AG20443 (cell line): ENCODE measurements around the gene GLYATL3.

ENCODE experiments used
- DNase-seq: peaks from one replicate; pipeline ENCODE4 v3.0.0; 2012; ENCODE audit warnings: low spot score, mixed read lengths

GLYATL3 gene

DNA sequence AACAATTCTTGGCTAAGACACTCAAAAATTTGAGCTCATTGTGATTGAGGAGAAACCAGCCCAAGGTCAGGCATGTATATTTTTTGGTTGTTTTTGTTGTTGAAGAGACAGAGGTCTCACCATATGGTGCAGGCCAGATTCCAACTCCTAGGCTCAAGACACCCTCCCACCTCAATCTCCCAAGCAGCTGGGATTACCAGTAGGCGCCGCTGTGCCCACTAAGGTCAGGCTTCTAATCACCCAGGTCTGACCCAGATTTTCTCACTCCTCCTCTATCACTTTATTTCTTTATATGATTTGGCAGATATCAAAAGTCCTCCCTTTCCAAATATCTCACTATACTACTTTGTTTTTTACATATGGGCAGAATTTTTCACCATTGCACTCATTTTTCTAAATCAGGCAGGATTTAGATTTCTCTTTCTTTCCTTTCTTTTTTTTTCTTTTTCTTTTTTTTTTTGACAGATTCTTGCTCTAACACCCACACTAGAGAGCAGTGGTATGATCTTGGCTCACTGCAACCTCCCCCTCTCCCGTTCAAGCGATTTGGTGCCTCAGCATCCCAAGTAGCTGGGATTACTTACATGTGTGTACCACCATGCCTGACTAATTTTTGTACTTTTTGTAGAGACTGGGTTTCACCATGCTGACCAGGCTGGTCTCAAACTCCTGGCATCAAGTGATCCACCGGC, 49.0 kb downstream of the GLYATL3 start:
- no peak for DNase-seq

DNA sequence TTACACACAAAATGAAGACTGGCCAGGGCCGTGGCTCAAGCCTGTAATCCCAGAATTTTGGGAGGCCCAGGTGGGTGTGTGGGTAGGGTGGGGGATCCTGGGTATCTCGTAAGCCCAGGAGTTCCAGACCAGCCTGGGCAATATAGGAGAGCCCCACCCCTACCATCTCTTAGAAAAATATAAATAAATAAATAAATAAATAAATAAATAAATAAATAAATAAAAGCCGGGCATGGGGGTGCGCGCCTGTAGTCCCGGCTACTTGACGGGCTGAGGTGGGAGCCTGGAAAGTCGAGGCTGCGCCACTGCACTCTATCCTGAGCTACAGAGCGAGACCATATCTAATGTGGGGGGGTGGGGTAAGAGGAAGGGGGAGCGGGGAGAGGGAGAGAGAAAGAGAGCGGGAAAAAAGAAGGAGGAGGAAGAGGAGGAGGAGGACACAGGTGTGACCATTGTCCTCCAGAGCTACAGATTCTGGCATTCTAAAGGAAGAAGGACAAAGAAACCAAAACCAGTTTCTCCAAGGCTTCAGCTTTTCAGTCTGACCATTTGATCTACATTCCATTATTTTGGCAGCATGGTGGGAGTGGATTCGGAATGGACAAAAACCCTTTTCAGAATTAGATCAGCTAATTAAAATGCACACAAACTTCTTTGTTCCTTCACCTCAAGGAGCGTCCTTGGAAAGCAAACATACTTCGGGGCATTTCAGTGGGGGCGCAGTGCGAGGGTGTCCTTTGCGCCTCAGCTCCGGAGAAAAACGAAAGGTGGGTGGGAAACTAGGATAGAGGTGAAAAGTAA, 50.2 kb downstream of the GLYATL3 start:
- no peak for DNase-seq

DNA sequence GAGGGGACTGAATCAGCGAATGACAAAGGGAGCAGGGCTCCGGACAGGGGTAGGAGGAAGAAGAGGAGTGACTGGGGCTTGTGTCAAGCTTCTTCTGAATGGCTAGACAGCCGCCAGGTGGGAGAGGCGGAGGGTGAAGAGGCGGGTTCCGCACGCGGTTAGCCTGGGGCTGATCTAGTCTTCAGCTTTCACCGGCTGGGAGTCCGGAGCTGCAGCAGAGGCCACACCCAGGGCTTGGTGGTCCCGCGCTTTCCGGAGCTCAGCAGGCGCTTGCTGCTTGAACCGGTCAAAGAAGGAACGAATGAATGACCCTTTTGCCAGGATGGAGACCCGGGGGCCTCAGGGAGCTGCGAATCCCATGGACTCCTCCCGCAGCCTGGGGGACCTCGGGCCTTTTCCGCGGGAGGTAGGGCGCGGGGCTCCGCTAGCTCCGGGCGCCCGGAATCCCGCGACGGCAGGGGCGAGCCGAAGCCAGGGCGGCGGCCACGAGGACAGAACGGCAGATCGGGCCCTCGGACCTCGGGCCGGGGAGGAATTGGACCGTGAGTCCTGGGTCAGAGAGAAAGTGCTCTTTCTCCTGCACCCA, 50.9 kb downstream of the GLYATL3 start, which contains the start of gene C6orf141:
C6orf141 (plus strand) TSS at position 177 of the 586 bp plus-strand sequence; CDS start at position 302, 125 bp downstream.
- DNase-seq, result peak; percentile 22

DNA sequence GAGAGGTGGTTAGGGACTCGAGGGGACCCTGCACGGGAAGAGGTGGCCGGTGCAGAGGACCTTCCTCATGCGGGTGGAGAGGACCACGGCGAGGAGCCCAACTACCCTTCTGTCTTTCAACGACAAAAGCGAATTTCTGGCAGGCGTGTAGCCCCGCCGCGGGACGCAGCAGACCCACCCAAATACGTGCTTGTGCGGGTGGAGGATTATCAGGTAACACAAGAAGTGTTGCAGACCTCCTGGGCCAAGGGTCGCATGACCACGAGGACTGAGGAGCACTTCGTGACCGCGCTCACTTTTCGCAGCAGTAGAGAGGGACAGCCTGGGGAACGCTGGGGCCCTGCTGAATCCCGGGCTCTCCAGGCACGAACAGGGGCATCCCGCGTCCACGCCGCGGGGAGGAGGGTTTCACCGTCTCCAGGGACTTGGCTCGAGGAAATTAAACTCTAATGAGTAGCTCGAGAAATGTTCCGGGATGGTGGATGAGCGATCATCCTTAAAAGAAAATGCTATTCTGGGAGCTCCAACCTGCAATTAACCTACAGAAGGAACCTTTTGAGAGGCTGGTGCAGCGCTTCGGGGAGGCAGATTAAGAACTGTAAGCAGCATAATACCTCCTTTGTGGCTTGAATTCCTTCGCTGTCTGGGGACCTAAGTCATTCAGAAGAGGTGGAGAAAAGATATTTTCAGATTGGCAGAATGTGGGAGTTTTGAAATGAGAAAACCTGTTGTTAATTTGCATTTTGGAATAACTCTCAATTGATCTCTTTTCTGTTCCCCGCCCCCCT, 51.5 kb downstream of the GLYATL3 start:
- DNase-seq, result peak; percentile 30

DNA sequence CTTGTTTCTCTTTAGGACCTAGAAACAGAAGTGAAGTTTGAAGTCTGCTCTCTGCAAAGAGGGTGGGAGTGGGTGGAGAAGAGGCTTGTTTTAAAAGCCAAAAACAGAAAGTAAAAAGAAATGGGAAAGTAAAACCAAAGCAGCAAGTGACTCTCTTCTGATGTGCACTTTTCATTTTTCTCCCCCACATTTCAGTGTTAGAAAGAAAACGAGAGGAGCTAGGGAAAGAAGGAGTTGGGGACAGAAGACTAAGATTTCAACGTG, 52.1 kb downstream of the GLYATL3 start:
- DNase-seq, result no peak

DNA sequence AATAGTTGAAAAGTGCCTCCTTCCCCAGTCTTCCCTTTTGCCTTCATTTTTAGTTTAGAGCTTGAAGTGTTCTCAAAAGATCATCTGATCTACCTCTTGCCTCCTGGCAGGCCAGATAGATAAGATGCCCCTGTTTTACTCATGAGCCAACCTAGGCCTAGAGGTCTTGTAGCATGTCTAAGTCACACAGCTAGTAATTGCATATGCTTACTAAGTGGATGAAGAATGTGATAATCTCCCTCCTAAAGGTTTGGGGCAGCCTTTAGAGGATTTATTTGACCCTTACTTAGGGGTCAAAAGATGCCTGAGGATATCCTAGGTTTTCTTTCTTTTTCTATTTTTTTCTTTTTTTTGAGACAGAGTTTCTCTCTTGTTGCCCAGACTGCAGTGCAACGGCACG, 52.9 kb downstream of the GLYATL3 start:
- DNase-seq, result no peak

DNA sequence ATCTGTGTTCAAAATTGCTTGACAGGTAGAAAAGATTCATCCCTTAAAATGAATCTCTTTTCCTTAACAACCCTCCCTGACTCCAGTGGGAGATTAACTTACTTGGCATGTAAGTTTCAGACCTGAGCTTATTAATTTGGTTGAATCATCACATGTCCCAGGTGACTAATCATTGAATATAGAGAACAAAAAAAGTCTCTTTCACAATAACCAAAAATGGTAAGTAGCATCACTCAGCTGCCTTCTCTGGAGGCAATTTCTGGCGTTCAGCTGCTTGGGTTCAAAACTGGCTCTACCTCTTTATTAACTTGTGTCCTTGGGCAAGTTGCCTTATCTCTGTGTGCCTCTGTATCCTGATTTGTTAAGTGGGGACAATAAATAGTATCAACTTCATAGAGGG, 53.7 kb downstream of the GLYATL3 start:
- DNase-seq, result no peak

DNA sequence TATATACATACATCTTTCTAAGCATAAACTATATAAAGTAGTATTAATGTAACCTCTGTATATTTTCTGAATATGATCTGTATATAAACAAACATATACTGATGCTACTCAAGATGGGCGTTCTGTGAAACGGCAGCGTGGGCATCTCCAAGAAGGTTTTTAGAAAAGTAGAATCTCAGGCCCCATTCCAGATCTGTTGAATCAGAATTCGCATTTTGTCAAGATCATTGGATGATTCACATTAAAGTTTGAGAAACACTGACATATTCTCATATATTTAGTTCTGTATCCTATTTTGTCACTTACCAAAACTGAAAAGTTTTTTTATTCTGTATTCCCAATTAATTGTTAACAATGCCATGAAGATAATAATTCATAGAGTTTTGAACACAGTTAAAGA, 56.2 kb downstream of the GLYATL3 start:
- DNase-seq, result no peak

DNA sequence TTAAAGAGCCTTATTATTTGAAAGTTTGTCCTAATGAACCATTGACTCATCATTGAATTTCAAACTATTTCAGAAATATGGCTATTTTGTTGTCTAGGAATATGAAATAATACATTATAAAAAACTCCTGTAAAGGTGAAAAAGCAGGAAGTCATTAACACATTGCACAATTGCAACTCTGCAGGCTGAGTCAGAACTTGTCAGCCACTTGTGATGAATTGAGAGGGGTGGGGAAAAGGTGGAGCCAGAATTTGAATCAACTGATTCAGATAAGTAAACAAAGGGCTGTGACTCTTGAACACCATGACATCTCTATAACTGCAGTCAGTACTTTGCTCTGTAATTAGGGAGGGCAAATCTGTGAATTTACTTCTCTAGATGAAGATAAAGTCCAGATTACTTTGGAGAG, 56.7 kb downstream of the GLYATL3 start:
- DNase-seq, result peak; percentile 18

DNA sequence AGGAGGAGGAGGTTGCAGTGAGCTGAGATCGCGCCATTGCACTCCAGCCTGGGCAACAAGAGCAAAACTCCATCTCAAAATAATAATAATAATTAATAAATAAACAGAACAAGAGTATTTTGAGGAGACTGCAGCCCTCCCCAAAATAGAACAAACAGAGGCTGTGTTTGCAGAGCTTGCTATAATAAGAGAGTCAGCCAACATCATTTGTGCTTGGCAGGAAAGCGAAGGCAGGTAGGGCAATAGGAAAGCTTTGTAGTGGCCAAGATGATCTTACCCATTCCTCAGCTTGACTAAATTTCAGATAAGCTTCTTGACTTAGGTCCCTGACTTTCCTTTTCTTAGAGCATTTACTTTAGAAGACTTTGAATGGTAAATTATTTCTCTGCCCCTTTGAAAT, 57.5 kb downstream of the GLYATL3 start:
- no peak for DNase-seq

DNA sequence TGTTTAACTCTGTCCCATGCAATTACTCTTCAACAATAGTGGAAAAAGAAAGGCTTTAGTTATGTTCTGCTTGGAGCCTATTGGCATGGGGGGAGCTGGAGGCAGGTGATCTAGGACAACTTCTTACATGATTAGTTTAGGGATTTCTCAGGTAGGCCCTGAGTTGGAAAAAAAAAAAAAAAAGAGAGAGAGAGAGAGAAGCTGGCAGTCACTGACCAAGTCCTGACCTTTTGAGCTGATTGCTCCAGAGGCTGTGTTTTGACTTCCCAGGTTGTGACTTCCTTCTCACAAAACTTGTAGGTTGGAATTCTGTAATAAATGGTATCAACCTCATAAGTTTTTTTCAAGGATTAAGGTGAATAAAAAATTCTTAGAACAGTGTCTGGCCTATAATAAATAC, 58.5 kb downstream of the GLYATL3 start:
- no peak for DNase-seq

DNA sequence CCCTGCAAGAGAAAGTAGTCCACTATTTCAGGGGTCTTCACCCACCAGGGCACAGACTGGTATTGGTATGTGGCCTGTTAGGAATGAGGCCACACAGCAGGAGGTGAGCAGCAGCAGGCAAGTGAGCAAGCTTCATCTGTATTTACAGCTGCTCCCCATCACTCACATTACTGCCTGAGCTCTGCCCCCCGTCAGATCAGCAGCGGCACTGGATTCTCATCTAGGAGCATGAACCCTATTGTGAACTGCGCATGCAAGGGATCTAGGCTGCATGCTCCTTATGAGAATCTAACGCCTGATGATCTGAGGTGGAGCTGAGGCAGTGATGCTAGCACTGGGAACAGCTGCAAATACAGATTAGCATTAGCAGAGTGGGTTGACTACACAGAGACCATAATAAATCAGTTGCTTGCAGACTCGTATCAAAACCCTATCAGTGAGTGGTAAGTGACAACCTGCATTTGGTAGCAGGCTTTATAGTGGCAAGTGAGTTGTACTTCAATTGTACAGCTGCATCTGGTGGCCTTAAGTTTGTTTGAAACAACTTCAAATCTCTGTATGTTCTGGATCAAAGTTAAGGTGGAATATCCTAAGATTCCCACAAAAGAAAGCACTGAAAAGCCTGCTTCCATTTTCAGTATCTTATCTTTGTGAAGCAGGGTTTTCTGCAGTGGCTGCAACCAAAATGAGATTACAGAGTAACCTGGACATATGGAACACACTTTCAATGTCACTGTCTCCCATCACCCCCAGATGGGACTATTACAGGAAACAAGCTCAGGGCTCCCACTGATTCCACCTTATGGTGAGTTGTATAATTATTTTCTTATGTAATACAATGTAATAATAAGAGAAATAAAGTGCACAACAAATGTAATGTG, 63.5 kb downstream of the GLYATL3 start:
- no peak for DNase-seq

DNA sequence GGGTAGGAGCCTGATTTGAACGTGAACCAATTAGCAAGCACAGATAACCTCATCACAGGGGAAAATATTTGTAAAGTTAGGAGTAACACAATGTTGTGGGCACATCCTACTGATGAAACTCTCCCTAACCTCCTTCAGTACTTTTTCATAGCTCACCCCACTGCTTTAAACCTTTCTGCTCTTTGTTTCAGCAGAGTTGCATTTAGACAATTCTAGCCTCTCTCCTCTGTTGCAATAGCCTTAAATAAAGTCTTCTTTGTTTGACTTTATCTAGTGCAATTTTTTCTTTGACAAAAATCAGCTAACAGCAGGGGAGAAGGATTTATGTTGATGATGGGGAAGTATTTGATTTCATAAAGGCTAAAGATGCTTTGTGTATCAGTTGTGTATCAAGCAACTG, 64.8 kb downstream of the GLYATL3 start:
- no peak for DNase-seq

DNA sequence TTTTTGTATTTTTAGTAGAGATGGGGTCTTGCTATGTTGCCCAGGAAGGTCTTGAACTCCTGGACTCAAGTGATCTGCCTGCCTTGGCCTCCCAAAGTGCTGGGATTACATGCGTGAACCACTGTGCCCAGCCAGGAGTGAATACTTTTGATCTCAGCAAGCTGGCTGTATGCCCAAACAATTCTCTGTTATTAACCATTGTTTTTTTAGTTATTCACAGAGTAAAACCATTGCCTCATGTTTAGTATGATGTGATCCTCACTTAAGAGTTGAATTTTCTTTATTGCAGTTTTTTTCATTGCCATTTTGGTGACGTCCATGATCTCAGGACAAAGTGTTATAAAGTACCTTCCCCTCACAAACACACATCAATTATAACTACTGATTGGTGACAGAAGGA, 65.5 kb downstream of the GLYATL3 start:
- no peak for DNase-seq

DNA sequence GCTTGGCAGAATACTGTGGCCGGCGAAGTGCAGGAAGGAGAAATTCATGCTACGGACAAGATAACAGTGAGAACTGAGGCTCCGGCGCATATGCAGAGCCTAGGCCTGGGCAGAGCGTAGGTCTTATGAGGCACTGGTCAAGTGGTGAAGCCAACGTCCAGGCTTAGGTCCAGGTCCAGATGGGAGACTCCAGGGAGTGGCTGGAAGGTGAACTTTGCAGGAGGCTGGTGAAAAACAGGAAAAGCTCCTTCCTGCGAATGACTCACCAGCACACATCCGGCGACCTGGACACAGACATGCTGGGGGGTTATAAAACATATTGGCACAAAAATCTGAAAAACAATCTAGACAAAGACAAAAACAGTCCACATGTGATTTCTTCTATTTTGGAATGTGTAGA, 66.1 kb downstream of the GLYATL3 start:
- no peak for DNase-seq

DNA sequence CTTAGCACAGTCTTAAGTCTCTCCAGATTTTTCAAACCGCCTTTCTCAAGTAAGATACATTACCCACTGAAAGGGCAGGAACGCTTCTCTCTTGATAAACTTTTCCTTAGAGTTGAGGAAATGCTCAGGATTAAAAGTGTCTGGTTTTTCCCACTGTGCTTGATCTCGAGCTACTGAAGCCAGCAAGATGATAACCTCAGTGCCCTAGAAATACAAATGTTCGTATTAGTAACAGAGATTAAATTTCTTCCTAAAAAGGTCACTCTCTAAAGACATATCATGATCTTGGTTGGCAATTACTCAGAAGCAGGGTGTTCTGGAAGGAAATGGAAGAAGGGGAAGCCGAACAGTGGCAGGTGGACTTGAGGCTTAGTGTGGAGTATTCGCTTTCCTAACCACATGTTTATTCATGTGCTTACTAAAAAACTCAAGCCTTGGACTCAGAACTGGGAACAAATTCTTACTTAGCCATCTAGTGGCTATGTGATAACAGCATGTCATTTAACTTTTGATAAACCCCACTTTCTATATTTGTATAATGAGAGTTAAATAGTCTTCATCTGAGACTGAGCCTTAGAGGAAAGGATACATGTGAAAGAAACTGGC, 70.9 kb downstream of the GLYATL3 start:
- DNase-seq, result no peak

DNA sequence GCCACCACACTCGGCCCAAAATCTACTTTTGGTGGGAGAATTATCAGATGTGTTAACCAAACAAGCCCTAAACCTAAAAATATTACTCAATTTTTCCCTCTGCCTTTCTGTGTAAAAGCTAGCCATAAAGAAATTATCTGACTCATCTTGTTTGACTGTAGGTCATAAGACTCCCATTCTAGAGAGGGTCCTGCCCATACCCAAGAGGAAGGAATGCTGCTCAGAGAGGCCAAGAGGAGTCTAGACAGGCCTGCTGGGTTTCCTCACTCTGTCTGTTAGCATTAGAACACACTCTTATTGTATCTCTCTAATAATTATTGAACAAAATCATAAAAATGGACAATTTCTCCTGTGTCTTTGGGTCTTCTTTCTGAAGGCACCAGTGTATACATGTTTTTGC, 76.9 kb downstream of the GLYATL3 start:
- DNase-seq, result no peak
